ENCODE measurements around the gene METRN. TPM values are rescaled to one million over a fixed set of nuclear protein-coding genes. Genes with fewer than 3 reads are reported as not detected.
A peak's percentile ranks its signal among the peaks of the same experiment; 100 is the strongest.
"Not testable (repeated sequence)": the region's sequence is repeated elsewhere in the genome, so short reads cannot be mapped to it uniquely, and the experiment has no call there.

METRN gene
- polyA plus RNA-seq, 1 experiment = 33.7 TPM

- DNase-seq (ENCODE audit: low read depth) = no peak
- Histone ChIP-seq H3K27me3 (ENCODE audit: control insufficient read depth, insufficient read depth, low read length) (peaks cover 10% of the 10 kb centered on the region), H3K4me3 (ENCODE audit: low read depth, low read length) (peak overlapping the region; percentile 76), H3K36me3 (ENCODE audit: control insufficient read depth, insufficient read depth, low read length) (peaks cover 5% of the 10 kb centered on the region)
- TF ChIP-seq CTCF (IDR thresholded peaks at IDR 0.05; ENCODE audit: insufficient read depth, low read depth, low read length) = no peak
- POLR2A ChIA-PET = no interaction called here
- CTCF ChIA-PET = interaction anchor here (0.6 to 1.5 kb wide), 5 partner anchors 12 to 97 kb away, joined by 3 to 4 read pairs (median 3); partner anchors contain the start of gene RHOT2
Observed at GRCh38 chr16:689175-689897, 25.6 kb upstream of the METRN start.

GRCh38 chr16:691242-691641 lies 23.7 kb upstream of the METRN start:
- peaks cover 18% of the 10 kb centered on the region for H3K27me3 ChIP-seq (ENCODE audit: control insufficient read depth, insufficient read depth, low read length)
- H3K4me3 ChIP-seq (ENCODE audit: low read depth, low read length); CTCF ChIA-PET; H3K36me3 ChIP-seq (ENCODE audit: control insufficient read depth, insufficient read depth, low read length); DNase-seq (ENCODE audit: low read depth); POLR2A ChIA-PET: not testable (repeated sequence)

GRCh38 chr16:692356-693108 lies 22.4 kb upstream of the METRN start:
- POLR2A ChIA-PET = no interaction called here
- CTCF ChIA-PET = no interaction called here
- no peak for TF ChIP-seq CTCF (IDR thresholded peaks at IDR 0.05; ENCODE audit: insufficient read depth, low read depth, low read length)
- H3K27me3 ChIP-seq (ENCODE audit: control insufficient read depth, insufficient read depth, low read length) = peaks cover 21% of the 10 kb centered on the region
- H3K36me3 ChIP-seq (ENCODE audit: control insufficient read depth, insufficient read depth, low read length) = no peaks in the 10 kb centered on the region
- no peak for DNase-seq (ENCODE audit: low read depth)
- no peak overlapping the region for H3K4me3 ChIP-seq (ENCODE audit: low read depth, low read length)

- CTCF ChIA-PET = no interaction called here
- POLR2A ChIA-PET = no interaction called here
- no peak for TF ChIP-seq CTCF (IDR thresholded peaks at IDR 0.05; ENCODE audit: insufficient read depth, low read depth, low read length)
Observed at GRCh38 chr16:693364-693763, 21.6 kb upstream of the METRN start.

GRCh38 chr16:693766-694165 lies 21.2 kb upstream of the METRN start:
- no peak for TF ChIP-seq CTCF (IDR thresholded peaks at IDR 0.05; ENCODE audit: insufficient read depth, low read depth, low read length)
- DNase-seq (ENCODE audit: low read depth) = no peak
- ChIA-PET POLR2A (no interaction called here), CTCF (no interaction called here)
- Histone ChIP-seq H3K4me3 (ENCODE audit: low read depth, low read length) (no peak overlapping the region), H3K27me3 (ENCODE audit: control insufficient read depth, insufficient read depth, low read length) (peaks cover 21% of the 10 kb centered on the region), H3K36me3 (ENCODE audit: control insufficient read depth, insufficient read depth, low read length) (no peaks in the 10 kb centered on the region)

More at GRCh38 chr16:693364-693763, 21.6 kb upstream of the METRN start:
- H3K36me3 ChIP-seq (ENCODE audit: control insufficient read depth, insufficient read depth, low read length) = no peaks in the 10 kb centered on the region
- peaks cover 21% of the 10 kb centered on the region for H3K27me3 ChIP-seq (ENCODE audit: control insufficient read depth, insufficient read depth, low read length)
- DNase-seq (ENCODE audit: low read depth) = no peak
- no peak overlapping the region for H3K4me3 ChIP-seq (ENCODE audit: low read depth, low read length)

Measured in BJ (cell line).